Keratinocyte (primary cell): ENCODE measurements around the gene KCNJ16. TPM values are rescaled to one million over a fixed set of nuclear protein-coding genes. Genes with fewer than 3 reads are reported as not detected.

Experiments
- DNase-seq: peaks from one replicate; pipeline ENCODE4 v3.0.0-alpha.2; 2011; ENCODE audit warnings: low read depth, missing footprints, low spot score
- FAIRE-seq: peaks from 2 replicates; lab custom pipeline; 2011; peaks lifted over from hg19 to GRCh38; lab: Jason Lieb, UNC
- H2AFZ ChIP-seq: 2 replicates; pipeline ENCODE4 v1.6.0; 2012; ENCODE audit warnings: low read length, control low read depth, inconsistent platforms; ENCODE audit not compliant: control insufficient read depth
- H3K27ac ChIP-seq: 2 replicates; pipeline ENCODE4 v1.5.1; 2011; ENCODE audit warnings: low read length; ENCODE audit not compliant: control insufficient read depth, insufficient read depth
- H3K27me3 ChIP-seq: 3 replicates; pipeline ENCODE4 v1.6.0; 2011; ENCODE audit warnings: low read length; ENCODE audit not compliant: control insufficient read depth, insufficient read depth; ENCODE audit errors: extremely low read depth
- H3K36me3 ChIP-seq, 2 experiments: 2 replicates in 1 of 2; 3 replicates in 1 of 2; pipeline ENCODE4 v1.5.1; 2011; ENCODE audit warnings: low read length in 2 of 2, mild to moderate bottlenecking in 1 of 2; ENCODE audit not compliant: control insufficient read depth in 2 of 2, insufficient read depth in 2 of 2; ENCODE audit errors: extremely low read depth in 1 of 2
- H3K4me1 ChIP-seq: 3 replicates; pipeline ENCODE4 v1.5.1; 2011; ENCODE audit warnings: low read length; ENCODE audit not compliant: control insufficient read depth, insufficient read depth; ENCODE audit errors: extremely low read depth
- H3K4me2 ChIP-seq: 3 replicates; pipeline ENCODE4 v1.6.0; 2011; ENCODE audit warnings: low read depth, low read length; ENCODE audit not compliant: control insufficient read depth, insufficient read depth; ENCODE audit errors: extremely low read depth
- H3K4me3 ChIP-seq, 3 experiments: fragments of 200-600 bp in 1 of 3; sonication (generic) in 1 of 3; 2 replicates in 2 of 3; 3 replicates in 1 of 3; pipeline ENCODE4 v1.5.1; 2011 to 2016; ENCODE audit warnings: low read length in 3 of 3, mild to moderate bottlenecking in 3 of 3, control low read depth in 2 of 3, inconsistent platforms in 1 of 3, low read depth in 1 of 3, mixed read lengths in 1 of 3, mixed run types in 1 of 3, moderate library complexity in 1 of 3; ENCODE audit not compliant: control insufficient read depth in 2 of 3, insufficient read depth in 2 of 3; ENCODE audit errors: extremely low read depth in 1 of 3
- H3K79me2 ChIP-seq: 2 replicates; pipeline ENCODE4 v1.6.0; 2012; ENCODE audit warnings: low read length; ENCODE audit not compliant: control insufficient read depth, insufficient read depth
- H3K9ac ChIP-seq: 3 replicates; pipeline ENCODE4 v1.6.0; 2011; ENCODE audit warnings: low read length; ENCODE audit not compliant: control insufficient read depth, insufficient read depth; ENCODE audit errors: extremely low read depth
- H3K9me1 ChIP-seq: 3 replicates; pipeline ENCODE4 v1.6.0; 2011; ENCODE audit warnings: low read length; ENCODE audit not compliant: control insufficient read depth, insufficient read depth; ENCODE audit errors: extremely low read depth
- H3K9me3 ChIP-seq: 2 replicates; pipeline ENCODE4 v1.5.1; 2012; ENCODE audit warnings: low read depth, low read length; ENCODE audit not compliant: control insufficient read depth
- H4K20me1 ChIP-seq: 3 replicates; pipeline ENCODE4 v1.6.0; 2011; ENCODE audit warnings: low read length; ENCODE audit not compliant: control insufficient read depth, insufficient read depth; ENCODE audit errors: extremely low read depth
- EZH2 ChIP-seq: IDR thresholded peaks from one replicate; pipeline ENCODE4 v1.6.1; 2012; ENCODE audit warnings: inconsistent platforms, mild to moderate bottlenecking, low read length, moderate library complexity
- dilution Hi-C: fragments of 300-500 bp; cut with MboI; formaldehyde crosslinking; loops from one replicate; pipeline ENCODE4 v1.7.0; 2020; ENCODE audit warnings: low sequenced_read_pairs; ENCODE audit not compliant: extremely low pct_ligation_motif_present
- polyA plus RNA-seq, 5 experiments: library from polyadenylated mRNA; depleted of rRNA in 3 of 5; stranded (reverse) in 3 of 5; stranded (forward) in 1 of 5; unstranded in 1 of 5; fragments of >200 nt; gene quantifications; 1 replicate in 1 of 5; 2 replicates in 3 of 5; 3 replicates in 1 of 5; pipeline versions ENCODE4 v1.2.1 to v1.2.3, GENCODE V29; 2011 to 2012; ENCODE audit warnings: missing spikeins in 2 of 5, low read depth in 1 of 5, low replicate concordance in 1 of 5
- TF ChIP-seq, protein P1 (sequence below), 3 experiments: IDR thresholded peaks in 1 of 3; conservative IDR thresholded peaks in 1 of 3; optimal IDR thresholded peaks in 1 of 3; 2 replicates in 2 of 3; 3 replicates in 1 of 3; pipeline versions ENCODE3 to v1.5.1; 2011; ENCODE audit warnings: low read length in 3 of 3, mild to moderate bottlenecking in 3 of 3, moderate library complexity in 2 of 3, control low read depth in 1 of 3, inconsistent platforms in 1 of 3; ENCODE audit not compliant: insufficient read depth in 2 of 3; ENCODE audit errors: extremely low read depth in 1 of 3

Gene KCNJ16
- polyA plus RNA-seq, 1 donor (not counting 4 experiments of a cell fraction or from before 2014, with no cell fraction given): not detected

DNA sequence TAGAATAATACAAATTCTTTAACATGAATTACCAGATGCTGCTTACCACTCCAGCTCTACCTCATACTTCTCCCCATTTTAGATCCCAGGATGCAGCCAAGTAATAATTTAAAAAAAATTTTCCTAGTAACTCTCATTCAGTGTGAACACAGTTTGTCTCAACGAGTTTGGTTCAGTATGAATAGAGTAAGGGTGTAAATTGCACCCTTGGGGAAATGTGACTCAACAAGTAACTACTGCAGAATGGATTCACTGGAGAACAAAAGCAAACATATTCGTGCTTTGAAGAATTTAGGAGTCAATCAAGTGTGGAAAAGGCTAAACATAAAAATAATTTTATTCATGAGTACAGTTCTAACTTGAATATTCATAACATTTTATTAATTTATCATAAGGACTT is 23.0 kb downstream of the KCNJ16 start:
- Histone ChIP-seq H3K9ac (no peak overlapping the region), H4K20me1 (no peaks in the 10 kb centered on the region), H3K27me3 (no peaks in the 10 kb centered on the region), H3K4me3 (no peak overlapping the region), H3K9me1 (no peaks in the 10 kb centered on the region), H3K36me3 (no peaks in the 10 kb centered on the region), H3K9me3 (no peaks in the 10 kb centered on the region), H2AFZ (no peak overlapping the region), H3K27ac (no peak overlapping the region), H3K4me2 (no peak overlapping the region), H3K79me2 (no peaks in the 10 kb centered on the region), H3K4me1 (no peaks in the 10 kb centered on the region)
- TF ChIP-seq, protein P1, sequence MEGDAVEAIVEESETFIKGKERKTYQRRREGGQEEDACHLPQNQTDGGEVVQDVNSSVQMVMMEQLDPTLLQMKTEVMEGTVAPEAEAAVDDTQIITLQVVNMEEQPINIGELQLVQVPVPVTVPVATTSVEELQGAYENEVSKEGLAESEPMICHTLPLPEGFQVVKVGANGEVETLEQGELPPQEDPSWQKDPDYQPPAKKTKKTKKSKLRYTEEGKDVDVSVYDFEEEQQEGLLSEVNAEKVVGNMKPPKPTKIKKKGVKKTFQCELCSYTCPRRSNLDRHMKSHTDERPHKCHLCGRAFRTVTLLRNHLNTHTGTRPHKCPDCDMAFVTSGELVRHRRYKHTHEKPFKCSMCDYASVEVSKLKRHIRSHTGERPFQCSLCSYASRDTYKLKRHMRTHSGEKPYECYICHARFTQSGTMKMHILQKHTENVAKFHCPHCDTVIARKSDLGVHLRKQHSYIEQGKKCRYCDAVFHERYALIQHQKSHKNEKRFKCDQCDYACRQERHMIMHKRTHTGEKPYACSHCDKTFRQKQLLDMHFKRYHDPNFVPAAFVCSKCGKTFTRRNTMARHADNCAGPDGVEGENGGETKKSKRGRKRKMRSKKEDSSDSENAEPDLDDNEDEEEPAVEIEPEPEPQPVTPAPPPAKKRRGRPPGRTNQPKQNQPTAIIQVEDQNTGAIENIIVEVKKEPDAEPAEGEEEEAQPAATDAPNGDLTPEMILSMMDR (optimal IDR thresholded peaks at IDR 0.05 in 1 of 3, IDR thresholded peaks at IDR 0.05 in 1 of 3, conservative IDR thresholded peaks at IDR 0.05 in 1 of 3; ENCODE audit: extremely low read depth in 1 of 3, insufficient read depth in 2 of 3, low read length in 3 of 3): no peak
- TF ChIP-seq EZH2: no peak
- FAIRE-seq (no peak), DNase-seq (no peak)
- dilution Hi-C loops: no loop called here

DNA sequence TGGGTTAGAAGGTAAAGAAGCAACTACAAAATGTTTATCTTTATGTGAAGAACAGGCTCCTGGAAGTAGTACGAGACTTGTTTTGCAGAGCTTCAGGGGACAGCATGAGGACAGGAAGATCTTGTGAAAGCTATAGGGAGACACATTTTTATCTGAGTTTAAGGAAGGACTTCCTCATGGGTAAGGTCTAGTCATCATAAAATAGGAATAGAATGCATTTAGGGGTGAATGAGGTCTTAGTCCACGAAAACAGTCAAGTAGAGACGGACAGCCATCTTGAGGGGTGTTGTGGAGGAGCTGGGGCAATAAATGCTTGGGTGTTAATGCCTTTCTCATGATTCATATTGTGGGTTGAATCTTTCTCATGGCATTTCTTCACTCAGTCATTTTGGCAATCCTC is 24.3 kb downstream of the KCNJ16 start:
- no peak for FAIRE-seq
- no peaks in the 10 kb centered on the region for H3K4me1 ChIP-seq
- no peak overlapping the region for H3K27ac ChIP-seq
- H3K4me3 ChIP-seq: no peak overlapping the region
- no peaks in the 10 kb centered on the region for H3K36me3 ChIP-seq
- DNase-seq: no peak
- no peak overlapping the region for H3K4me2 ChIP-seq
- H3K9ac ChIP-seq: no peak overlapping the region
- dilution Hi-C loops: no loop called here
- no peaks in the 10 kb centered on the region for H3K9me1 ChIP-seq
- H2AFZ ChIP-seq: no peak overlapping the region
- no peaks in the 10 kb centered on the region for H3K27me3 ChIP-seq
- TF ChIP-seq EZH2: no peak
- TF ChIP-seq, protein P1 (optimal IDR thresholded peaks at IDR 0.05 in 1 of 3, IDR thresholded peaks at IDR 0.05 in 1 of 3, conservative IDR thresholded peaks at IDR 0.05 in 1 of 3; ENCODE audit: extremely low read depth in 1 of 3, insufficient read depth in 2 of 3, low read length in 3 of 3): no peak
- H3K79me2 ChIP-seq: no peaks in the 10 kb centered on the region
- H4K20me1 ChIP-seq: no peaks in the 10 kb centered on the region
- H3K9me3 ChIP-seq: no peaks in the 10 kb centered on the region
